Measurements from ENCODE around the gene CEP170. TPM values are rescaled to one million over a fixed set of nuclear protein-coding genes. Genes with fewer than 3 reads are reported as not detected.
A peak's percentile ranks its signal among the peaks of the same experiment; 100 is the strongest.

CEP170 gene
- total RNA-seq, 1 experiment from 2014 or later, result 97.7 TPM

DNA sequence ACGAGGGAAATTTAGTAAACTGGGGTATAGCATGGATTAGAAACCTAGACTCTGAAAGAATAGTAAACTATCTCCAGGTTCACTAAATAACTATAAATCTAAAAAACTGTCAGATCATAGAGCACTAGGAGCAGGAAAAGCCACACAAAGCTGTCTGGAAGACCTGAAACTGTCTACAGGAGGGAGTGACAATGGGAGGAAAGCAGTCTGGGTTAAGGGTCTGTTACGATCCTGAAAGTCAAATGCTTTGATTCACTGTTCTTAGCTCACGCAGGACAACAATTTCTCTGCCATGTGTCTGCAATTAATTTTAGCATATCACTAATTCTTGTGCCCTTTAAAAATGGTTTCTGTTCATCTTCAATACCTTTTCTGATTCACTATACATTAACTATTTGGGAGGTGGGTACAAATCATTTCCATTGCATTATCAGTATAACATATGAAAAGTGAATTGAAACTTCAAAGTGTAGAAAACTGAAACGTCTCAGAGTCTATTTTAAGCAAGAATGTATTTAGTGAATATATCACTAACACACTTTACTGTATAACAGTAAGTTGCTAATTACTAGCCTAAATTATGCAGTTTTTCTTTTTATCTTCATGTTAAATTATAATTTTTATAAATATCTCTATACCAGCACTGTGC is 18.4 kb downstream of the CEP170 start:
- Histone ChIP-seq H2AFZ (ENCODE audit: low read length) (no peak overlapping the region), H3K14ac (ENCODE audit: insufficient read depth, low read length) (no peak overlapping the region), H3K9me3 (ENCODE audit: control insufficient read depth, low read depth, low read length) (peaks cover 4% of the 10 kb centered on the region), H2BK20ac (ENCODE audit: low read depth, low read length, poor library complexity, severe bottlenecking) (no peak overlapping the region), H3K18ac (ENCODE audit: insufficient read length, low read depth, low read length) (no peak overlapping the region), H3K79me2 (ENCODE audit: insufficient read depth, low read length) (peaks cover 7% of the 10 kb centered on the region; the same call in 1 of the 2 replicates), H2BK120ac (ENCODE audit: low read depth, low read length, poor library complexity, severe bottlenecking) (no peak overlapping the region), H4K5ac (ENCODE audit: insufficient read length, low read depth, low read length) (no peak overlapping the region), H4K91ac (ENCODE audit: insufficient read length, low read depth, low read length) (no peak overlapping the region), H3K23me2 (ENCODE audit: insufficient read length, low read depth, low read length, poor library complexity, severe bottlenecking) (no peaks in the 10 kb centered on the region), H3K23ac (ENCODE audit: insufficient read length, low read depth, low read length) (no peak overlapping the region), H3K79me1 (ENCODE audit: insufficient read depth, low read depth, low read length, poor library complexity, severe bottlenecking) (peaks cover 8% of the 10 kb centered on the region), H3K4me1 (ENCODE audit: insufficient read depth, low read length) (no peaks in the 10 kb centered on the region), H3K4ac (ENCODE audit: low read depth, low read length) (no peak overlapping the region), H3T11ph (ENCODE audit: low read length) (no peak overlapping the region), H2BK15ac (ENCODE audit: low read depth, low read length) (no peak overlapping the region), H2BK12ac (ENCODE audit: insufficient read length, low read depth, low read length) (no peak overlapping the region), H3K56ac (ENCODE audit: insufficient read length, low read depth, low read length) (no peak overlapping the region), H4K8ac (replicated peaks; ENCODE audit: insufficient read length, low read depth, low read length) (no peak overlapping the region), H4K20me1 (ENCODE audit: control insufficient read depth, insufficient read depth, insufficient read length) (no peaks in the 10 kb centered on the region), H3K27ac (ENCODE audit: insufficient read length, low read depth, low read length) (no peak overlapping the region), H3K9ac (ENCODE audit: extremely low read depth, insufficient read length, low read length) (no peak overlapping the region), H3K4me2 (ENCODE audit: insufficient read depth, insufficient read length, low read length) (no peak overlapping the region), H2BK5ac (ENCODE audit: insufficient read length, low read length) (no peak overlapping the region), H2AK5ac (ENCODE audit: insufficient read length, low read length) (no peak overlapping the region), H3K27me3 (ENCODE audit: insufficient read depth, low read length) (no peaks in the 10 kb centered on the region)
- no CpG with 5 or more reads among the region's 4 CpGs for WGBS (ENCODE audit: extremely low coverage, insufficient read length, low lambda C conversion rate)
- Mint-ChIP-seq H3K27ac (peak overlapping the region in 2 of 3 experiments; percentile 79 to 92; a peak in 4 of 7 replicates), H3K9me3 (peaks cover 14 to 20% of the 10 kb centered on the region in 2 experiments), H3K36me3 (ENCODE audit: insufficient read depth in 1 of 3, low read depth in 3 of 3) (peaks cover 29 to 49% (median 34%) of the 10 kb centered on the region in 3 experiments), H3K27me3 (ENCODE audit: low read depth) (no peaks in the 10 kb centered on the region), H3K4me1 (peaks cover 14 to 20% of the 10 kb centered on the region in 2 experiments), H3K4me3 (no peak overlapping the region)
- TF ChIP-seq, protein P1, sequence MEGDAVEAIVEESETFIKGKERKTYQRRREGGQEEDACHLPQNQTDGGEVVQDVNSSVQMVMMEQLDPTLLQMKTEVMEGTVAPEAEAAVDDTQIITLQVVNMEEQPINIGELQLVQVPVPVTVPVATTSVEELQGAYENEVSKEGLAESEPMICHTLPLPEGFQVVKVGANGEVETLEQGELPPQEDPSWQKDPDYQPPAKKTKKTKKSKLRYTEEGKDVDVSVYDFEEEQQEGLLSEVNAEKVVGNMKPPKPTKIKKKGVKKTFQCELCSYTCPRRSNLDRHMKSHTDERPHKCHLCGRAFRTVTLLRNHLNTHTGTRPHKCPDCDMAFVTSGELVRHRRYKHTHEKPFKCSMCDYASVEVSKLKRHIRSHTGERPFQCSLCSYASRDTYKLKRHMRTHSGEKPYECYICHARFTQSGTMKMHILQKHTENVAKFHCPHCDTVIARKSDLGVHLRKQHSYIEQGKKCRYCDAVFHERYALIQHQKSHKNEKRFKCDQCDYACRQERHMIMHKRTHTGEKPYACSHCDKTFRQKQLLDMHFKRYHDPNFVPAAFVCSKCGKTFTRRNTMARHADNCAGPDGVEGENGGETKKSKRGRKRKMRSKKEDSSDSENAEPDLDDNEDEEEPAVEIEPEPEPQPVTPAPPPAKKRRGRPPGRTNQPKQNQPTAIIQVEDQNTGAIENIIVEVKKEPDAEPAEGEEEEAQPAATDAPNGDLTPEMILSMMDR (conservative IDR thresholded peaks at IDR 0.05), result no peak
- no peak for DNase-seq
